Measurements from ENCODE around the gene CFAP92. TPM values are rescaled to one million over a fixed set of nuclear protein-coding genes. Genes with fewer than 3 reads are reported as not detected.

Gene CFAP92
- total RNA-seq, 1 donor from 2014 or later: not detected

GRCh38 chr3:129016720-129017483, 23.0 kb upstream of the CFAP92 start:
- no peak for DNase-seq (ENCODE audit: extremely low spot score, unreplicated experiment)
- H3K4me3 Mint-ChIP-seq (ENCODE audit: unreplicated experiment): no peak overlapping the region

GRCh38 chr3:129016356-129016719, 22.5 kb upstream of the CFAP92 start:
- TF ChIP-seq, protein P1, sequence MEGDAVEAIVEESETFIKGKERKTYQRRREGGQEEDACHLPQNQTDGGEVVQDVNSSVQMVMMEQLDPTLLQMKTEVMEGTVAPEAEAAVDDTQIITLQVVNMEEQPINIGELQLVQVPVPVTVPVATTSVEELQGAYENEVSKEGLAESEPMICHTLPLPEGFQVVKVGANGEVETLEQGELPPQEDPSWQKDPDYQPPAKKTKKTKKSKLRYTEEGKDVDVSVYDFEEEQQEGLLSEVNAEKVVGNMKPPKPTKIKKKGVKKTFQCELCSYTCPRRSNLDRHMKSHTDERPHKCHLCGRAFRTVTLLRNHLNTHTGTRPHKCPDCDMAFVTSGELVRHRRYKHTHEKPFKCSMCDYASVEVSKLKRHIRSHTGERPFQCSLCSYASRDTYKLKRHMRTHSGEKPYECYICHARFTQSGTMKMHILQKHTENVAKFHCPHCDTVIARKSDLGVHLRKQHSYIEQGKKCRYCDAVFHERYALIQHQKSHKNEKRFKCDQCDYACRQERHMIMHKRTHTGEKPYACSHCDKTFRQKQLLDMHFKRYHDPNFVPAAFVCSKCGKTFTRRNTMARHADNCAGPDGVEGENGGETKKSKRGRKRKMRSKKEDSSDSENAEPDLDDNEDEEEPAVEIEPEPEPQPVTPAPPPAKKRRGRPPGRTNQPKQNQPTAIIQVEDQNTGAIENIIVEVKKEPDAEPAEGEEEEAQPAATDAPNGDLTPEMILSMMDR (IDR thresholded peaks at IDR 0.05): no peak
- no peak for DNase-seq (ENCODE audit: extremely low spot score, unreplicated experiment)
- Mint-ChIP-seq H3K4me1 (ENCODE audit: unreplicated experiment) (no peaks in the 10 kb centered on the region), H3K27me3 (ENCODE audit: unreplicated experiment) (peaks cover 11% of the 10 kb centered on the region), H3K27ac (ENCODE audit: unreplicated experiment) (no peak overlapping the region), H3K9me3 (ENCODE audit: unreplicated experiment) (no peaks in the 10 kb centered on the region), H3K36me3 (ENCODE audit: unreplicated experiment) (no peaks in the 10 kb centered on the region), H3K4me3 (ENCODE audit: unreplicated experiment) (no peak overlapping the region)

More at GRCh38 chr3:129016720-129017483, 23.0 kb upstream of the CFAP92 start:
- Mint-ChIP-seq H3K36me3 (ENCODE audit: unreplicated experiment) (no peaks in the 10 kb centered on the region), H3K4me1 (ENCODE audit: unreplicated experiment) (no peaks in the 10 kb centered on the region), H3K9me3 (ENCODE audit: unreplicated experiment) (no peaks in the 10 kb centered on the region), H3K27me3 (ENCODE audit: unreplicated experiment) (peaks cover 17% of the 10 kb centered on the region), H3K27ac (ENCODE audit: unreplicated experiment) (no peak overlapping the region)
- TF ChIP-seq, protein P1 (IDR thresholded peaks at IDR 0.05): no peak

DNA sequence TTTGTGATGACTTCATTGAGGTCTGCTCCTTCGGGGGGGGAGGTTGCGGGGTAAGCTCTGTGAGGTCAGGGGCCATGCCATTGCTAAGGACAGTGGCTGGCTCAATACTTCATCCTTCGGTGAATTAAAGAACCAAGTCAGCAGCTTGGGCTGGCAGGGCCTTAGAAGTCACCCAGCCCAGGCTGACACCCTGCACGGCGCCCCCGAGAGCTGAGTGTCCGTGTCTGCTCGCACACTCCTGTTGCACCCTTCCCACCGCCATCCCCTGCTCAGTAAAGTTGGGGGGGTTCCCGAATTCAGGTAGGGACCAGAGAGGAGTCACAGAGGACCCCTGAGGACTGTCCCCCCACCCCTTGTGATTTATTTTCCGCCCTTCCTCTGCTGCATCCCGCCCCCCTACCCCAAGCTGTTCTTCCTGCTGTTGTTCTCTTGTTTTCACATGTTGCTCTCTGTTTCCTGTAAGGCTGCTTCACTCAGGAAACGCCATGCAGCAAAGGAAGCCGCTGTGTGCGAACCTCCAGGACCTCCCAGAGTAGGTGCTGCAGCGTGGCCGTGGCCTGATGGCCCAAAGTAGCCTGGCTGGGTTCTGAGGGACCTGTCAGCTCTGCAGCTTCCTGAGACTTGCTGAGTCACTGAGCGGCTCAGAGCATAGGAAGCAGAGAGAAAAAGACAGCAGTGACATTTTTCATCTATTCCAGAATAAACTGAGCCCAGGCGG, 21.7 kb upstream of the CFAP92 start:
- Mint-ChIP-seq H3K27ac (ENCODE audit: unreplicated experiment) (no peak overlapping the region), H3K4me1 (ENCODE audit: unreplicated experiment) (no peaks in the 10 kb centered on the region), H3K9me3 (ENCODE audit: unreplicated experiment) (no peaks in the 10 kb centered on the region), H3K4me3 (ENCODE audit: unreplicated experiment) (no peak overlapping the region), H3K27me3 (ENCODE audit: unreplicated experiment) (peaks cover 7% of the 10 kb centered on the region), H3K36me3 (ENCODE audit: unreplicated experiment) (no peaks in the 10 kb centered on the region)
- TF ChIP-seq, protein P1 (IDR thresholded peaks at IDR 0.05): no peak
- DNase-seq (ENCODE audit: extremely low spot score, unreplicated experiment): no peak

DNA sequence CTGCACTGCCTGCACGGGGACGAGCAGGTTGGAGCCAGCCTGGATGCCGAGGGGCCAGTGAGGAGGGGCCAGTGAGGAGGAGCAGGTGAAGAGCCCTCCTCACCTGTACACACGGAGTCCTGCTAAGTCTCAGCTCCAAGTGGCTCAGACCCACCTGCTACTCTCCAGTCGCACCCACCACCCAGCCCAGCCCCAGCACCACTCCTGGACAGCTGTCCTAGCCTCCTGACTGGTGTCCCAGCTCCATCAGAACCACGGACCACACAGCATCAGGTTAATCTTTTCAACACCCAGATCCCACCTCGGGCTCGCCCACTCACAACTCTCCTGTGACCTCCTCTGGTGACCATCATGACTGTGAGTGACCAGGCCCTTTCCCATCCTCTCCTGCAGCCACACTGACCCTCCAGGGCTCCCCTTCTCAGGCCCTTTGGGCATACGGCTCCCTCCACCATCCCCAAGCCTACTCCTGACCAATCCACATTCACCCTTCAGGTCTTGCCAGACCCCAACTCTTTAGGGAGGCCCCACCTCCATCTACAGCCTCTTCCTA, 21.0 kb upstream of the CFAP92 start:
- Mint-ChIP-seq H3K27ac (ENCODE audit: unreplicated experiment) (no peak overlapping the region), H3K4me3 (ENCODE audit: unreplicated experiment) (no peak overlapping the region), H3K9me3 (ENCODE audit: unreplicated experiment) (no peaks in the 10 kb centered on the region), H3K36me3 (ENCODE audit: unreplicated experiment) (no peaks in the 10 kb centered on the region), H3K27me3 (ENCODE audit: unreplicated experiment) (peaks cover 7% of the 10 kb centered on the region), H3K4me1 (ENCODE audit: unreplicated experiment) (no peaks in the 10 kb centered on the region)
- TF ChIP-seq, protein P1 (IDR thresholded peaks at IDR 0.05): no peak
- DNase-seq (ENCODE audit: extremely low spot score, unreplicated experiment): no peak

DNA sequence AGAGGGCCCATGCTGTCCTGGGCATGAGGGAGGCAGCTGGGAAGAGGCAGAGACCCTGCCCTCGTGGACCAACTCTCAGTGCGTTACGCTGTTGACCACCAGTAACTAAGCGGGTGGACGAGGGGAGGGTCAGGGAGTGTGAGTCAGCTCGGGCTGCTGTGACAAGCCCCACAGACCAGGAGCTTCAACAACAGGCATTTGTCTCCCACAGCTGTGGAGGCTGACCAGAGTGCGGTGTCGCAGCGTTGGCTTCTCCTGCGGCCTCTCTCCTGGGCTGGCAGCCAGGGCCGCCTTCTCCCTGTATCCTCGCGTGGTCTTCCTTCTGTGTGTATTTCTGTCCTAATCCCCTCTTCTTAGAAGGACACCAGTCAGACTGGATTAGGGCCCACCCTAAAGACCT, 20.3 kb upstream of the CFAP92 start:
- no peak overlapping the region for H3K4me3 Mint-ChIP-seq (ENCODE audit: unreplicated experiment)
- H3K4me1 Mint-ChIP-seq (ENCODE audit: unreplicated experiment): no peaks in the 10 kb centered on the region
- no peaks in the 10 kb centered on the region for H3K36me3 Mint-ChIP-seq (ENCODE audit: unreplicated experiment)
- no peak for DNase-seq (ENCODE audit: extremely low spot score, unreplicated experiment)
- H3K27ac Mint-ChIP-seq (ENCODE audit: unreplicated experiment): no peak overlapping the region
- TF ChIP-seq, protein P1 (IDR thresholded peaks at IDR 0.05): no peak
- peaks cover 8% of the 10 kb centered on the region for H3K27me3 Mint-ChIP-seq (ENCODE audit: unreplicated experiment)
- H3K9me3 Mint-ChIP-seq (ENCODE audit: unreplicated experiment): no peaks in the 10 kb centered on the region
